A673 (cell line): ENCODE results near the gene RGS4.

Experiments used
- CTCF ChIP-seq: fragments of 300-800, 200-600 bp; sonication (generic); conservative IDR thresholded peaks from 2 replicates; pipeline ENCODE4 v1.5.1; 2017; ENCODE audit warnings: low read depth, mild to moderate bottlenecking, antibody characterized with exemption, low read length, moderate library complexity, mixed read lengths
- EZH2 ChIP-seq: fragments of 200-600 bp; sonication (generic); IDR thresholded peaks from 2 replicates; pipeline ENCODE4 v1.6.1; 2017; ENCODE audit warnings: borderline replicate concordance, low read depth, mild to moderate bottlenecking, mixed read lengths, antibody characterized with exemption, low read length; ENCODE audit not compliant: poor library complexity, severe bottlenecking

GRCh38 chr1:163038928-163039706 is 30.0 kb upstream of the RGS4 start:
- TF ChIP-seq EZH2 (no peak), CTCF (no peak)
